Mesendoderm (in vitro differentiated cells): Measurements from ENCODE around the gene PGM3.

Source experiments
- DNase-seq: peaks from one replicate; pipeline ENCODE4 v3.0.0; 2013
- H2AK5ac ChIP-seq: 2 replicates; pipeline ENCODE4 v1.6.1; 2013; ENCODE audit warnings: low read length, inconsistent platforms
- H2BK120ac ChIP-seq: 2 replicates; pipeline ENCODE4 v1.6.1; 2013; ENCODE audit warnings: low read depth, mild to moderate bottlenecking, low read length, moderate library complexity, mixed read lengths
- H2BK15ac ChIP-seq: replicated peaks from 2 replicates; pipeline ENCODE4 v1.6.1; 2013; ENCODE audit warnings: low read depth, mild to moderate bottlenecking, moderate library complexity
- H2BK5ac ChIP-seq: 2 replicates; pipeline ENCODE4 v1.6.1; 2013; ENCODE audit warnings: low read length, inconsistent platforms
- H3K18ac ChIP-seq: 2 replicates; pipeline ENCODE4 v1.6.1; 2013; ENCODE audit warnings: mild to moderate bottlenecking, low read length, mixed read lengths
- H3K23ac ChIP-seq: one replicate; pipeline ENCODE4 v1.6.1; 2013; ENCODE audit warnings: low read length
- H3K27ac ChIP-seq: 2 replicates; pipeline ENCODE4 v1.5.1; 2013; ENCODE audit warnings: low read depth, mild to moderate bottlenecking, inconsistent platforms, low read length, moderate library complexity
- H3K27me3 ChIP-seq: 2 replicates; pipeline ENCODE4 v1.6.1; 2013; ENCODE audit warnings: low read length, control low read depth, mild to moderate bottlenecking, inconsistent platforms; ENCODE audit not compliant: insufficient read depth, poor library complexity
- H3K36me3 ChIP-seq: 2 replicates; pipeline ENCODE4 v1.6.1; 2013; ENCODE audit warnings: low read length, inconsistent platforms; ENCODE audit not compliant: control insufficient read depth, insufficient read depth
- H3K4ac ChIP-seq: one replicate; pipeline ENCODE4 v1.6.1; 2013; ENCODE audit warnings: low read depth, mild to moderate bottlenecking, low read length, moderate library complexity
- H3K4me1 ChIP-seq: 2 replicates; pipeline ENCODE4 v1.6.1; 2013; ENCODE audit warnings: low read depth, low read length, inconsistent platforms; ENCODE audit not compliant: control insufficient read depth
- H3K4me2 ChIP-seq: 2 replicates; pipeline ENCODE4 v1.6.1; 2013; ENCODE audit warnings: low read length
- H3K4me3 ChIP-seq: 2 replicates; pipeline ENCODE4 v1.5.1; 2013; ENCODE audit warnings: mild to moderate bottlenecking, low read length
- H3K56ac ChIP-seq: one replicate; pipeline ENCODE4 v1.6.1; 2013; ENCODE audit warnings: low read length
- H3K79me1 ChIP-seq: 2 replicates; pipeline ENCODE4 v1.6.1; 2013; ENCODE audit warnings: low read length, inconsistent platforms
- H3K79me2 ChIP-seq: 2 replicates; pipeline ENCODE4 v1.6.1; 2013; ENCODE audit warnings: mild to moderate bottlenecking, low read length; ENCODE audit not compliant: control insufficient read depth, insufficient read depth
- H3K9ac ChIP-seq: 2 replicates; pipeline ENCODE4 v1.6.1; 2013; ENCODE audit warnings: low read length, inconsistent platforms
- H4K5ac ChIP-seq: one replicate; pipeline ENCODE4 v1.6.1; 2013; ENCODE audit warnings: low read length
- H4K8ac ChIP-seq: one replicate; pipeline ENCODE4 v1.6.1; 2013; ENCODE audit warnings: low read depth, mild to moderate bottlenecking, control low read depth, low read length, moderate library complexity
- WGBS: extraction: QIAGEN DNeasy Blood & Tissue Kit; methylation state at CpG from one replicate; pipeline ENCODE4 v1.1.7; 2013; ENCODE audit warnings: low lambda C conversion rate, missing lambda C conversion rate; ENCODE audit not compliant: insufficient coverage; ENCODE audit errors: extremely low coverage; 5-methylcytosine and 5-hydroxymethylcytosine counted together

The PGM3 gene

GRCh38 chr6:83176246-83176645 is 16.8 kb downstream of the PGM3 start:
- H4K8ac ChIP-seq: no peak overlapping the region
- WGBS: no CpG with 5 or more reads among the region's 4 CpGs
- H3K4me3 ChIP-seq: no peak overlapping the region
- no peak overlapping the region for H2BK120ac ChIP-seq
- H3K4me1 ChIP-seq: no peaks in the 10 kb centered on the region
- H3K56ac ChIP-seq: no peak overlapping the region
- peaks cover 6% of the 10 kb centered on the region for H3K36me3 ChIP-seq
- H3K23ac ChIP-seq: no peak overlapping the region
- no peak overlapping the region for H3K9ac ChIP-seq
- H4K5ac ChIP-seq: no peak overlapping the region
- H3K27ac ChIP-seq: no peak overlapping the region
- no peak overlapping the region for H2BK5ac ChIP-seq
- no peak overlapping the region for H2AK5ac ChIP-seq
- DNase-seq: no peak
- H3K79me1 ChIP-seq: no peaks in the 10 kb centered on the region
- no peaks in the 10 kb centered on the region for H3K27me3 ChIP-seq
- H3K18ac ChIP-seq: no peak overlapping the region
- H3K4me2 ChIP-seq: no peak overlapping the region
- H3K4ac ChIP-seq: no peak overlapping the region
- no peak overlapping the region for H2BK15ac ChIP-seq
- no peaks in the 10 kb centered on the region for H3K79me2 ChIP-seq

- H3K27me3 ChIP-seq: no peaks in the 10 kb centered on the region
- H3K23ac ChIP-seq: no peak overlapping the region
- H2BK120ac ChIP-seq: no peak overlapping the region
- no peak overlapping the region for H4K8ac ChIP-seq
- H3K4me2 ChIP-seq: no peak overlapping the region
- no peaks in the 10 kb centered on the region for H3K79me2 ChIP-seq
- H2BK15ac ChIP-seq: no peak overlapping the region
- H3K4me3 ChIP-seq: no peak overlapping the region
- no peaks in the 10 kb centered on the region for H3K79me1 ChIP-seq
- H2BK5ac ChIP-seq: no peak overlapping the region
- H3K9ac ChIP-seq: no peak overlapping the region
- no peak overlapping the region for H3K4ac ChIP-seq
- no peak overlapping the region for H3K18ac ChIP-seq
- H3K36me3 ChIP-seq: peaks cover 14% of the 10 kb centered on the region
- no CpG with 5 or more reads among the region's 1 CpG for WGBS
- no peak overlapping the region for H2AK5ac ChIP-seq
- no peak overlapping the region for H4K5ac ChIP-seq
- H3K56ac ChIP-seq: no peak overlapping the region
- H3K27ac ChIP-seq: no peak overlapping the region
- H3K4me1 ChIP-seq: no peaks in the 10 kb centered on the region
- no peak for DNase-seq
Measured at GRCh38 chr6:83169511-83169910, 23.6 kb downstream of the PGM3 start.

GRCh38 chr6:83169106-83169505 is 24.0 kb downstream of the PGM3 start:
- Histone ChIP-seq H3K36me3 (peaks cover 14% of the 10 kb centered on the region), H3K9ac (no peak overlapping the region), H3K18ac (no peak overlapping the region), H3K79me2 (no peaks in the 10 kb centered on the region), H3K4ac (no peak overlapping the region), H2BK15ac (no peak overlapping the region), H2BK5ac (no peak overlapping the region), H3K4me1 (no peaks in the 10 kb centered on the region), H4K8ac (no peak overlapping the region), H3K27me3 (no peaks in the 10 kb centered on the region), H3K23ac (no peak overlapping the region), H3K56ac (no peak overlapping the region), H3K79me1 (no peaks in the 10 kb centered on the region), H3K4me2 (no peak overlapping the region), H3K27ac (no peak overlapping the region), H2BK120ac (no peak overlapping the region), H3K4me3 (no peak overlapping the region), H2AK5ac (no peak overlapping the region), H4K5ac (no peak overlapping the region)
- DNase-seq: no peak

- Histone ChIP-seq H3K79me1 (no peaks in the 10 kb centered on the region), H3K36me3 (peaks cover 14% of the 10 kb centered on the region), H2BK15ac (no peak overlapping the region), H3K23ac (no peak overlapping the region), H3K18ac (no peak overlapping the region), H3K4me2 (no peak overlapping the region), H3K4me3 (no peak overlapping the region), H3K4ac (no peak overlapping the region), H2BK120ac (no peak overlapping the region), H2AK5ac (no peak overlapping the region), H3K56ac (no peak overlapping the region), H4K5ac (no peak overlapping the region), H3K27me3 (no peaks in the 10 kb centered on the region), H3K79me2 (no peaks in the 10 kb centered on the region), H3K9ac (no peak overlapping the region), H3K27ac (no peak overlapping the region), H2BK5ac (no peak overlapping the region), H3K4me1 (no peaks in the 10 kb centered on the region), H4K8ac (no peak overlapping the region)
- no peak for DNase-seq
- WGBS: no CpG with 5 or more reads among the region's 1 CpG
Measured at GRCh38 chr6:83168556-83168955, 24.5 kb downstream of the PGM3 start.

- DNase-seq: no peak
- Histone ChIP-seq H3K4me3 (no peak overlapping the region), H3K4me2 (no peak overlapping the region), H3K4ac (no peak overlapping the region), H3K4me1 (no peaks in the 10 kb centered on the region), H3K79me1 (no peaks in the 10 kb centered on the region), H3K23ac (no peak overlapping the region), H2BK15ac (no peak overlapping the region), H3K9ac (no peak overlapping the region), H4K8ac (no peak overlapping the region), H3K27me3 (no peaks in the 10 kb centered on the region), H3K27ac (no peak overlapping the region), H2BK120ac (no peak overlapping the region), H3K36me3 (peaks cover 12% of the 10 kb centered on the region), H3K56ac (no peak overlapping the region), H3K79me2 (no peaks in the 10 kb centered on the region), H2AK5ac (no peak overlapping the region), H4K5ac (no peak overlapping the region), H3K18ac (no peak overlapping the region), H2BK5ac (no peak overlapping the region)
- WGBS: no CpG with 5 or more reads among the region's 5 CpGs
Measured at GRCh38 chr6:83167726-83168278, 25.3 kb downstream of the PGM3 start.

- Histone ChIP-seq H3K56ac (no peak overlapping the region), H3K4ac (no peak overlapping the region), H3K79me2 (no peaks in the 10 kb centered on the region), H3K9ac (no peak overlapping the region), H3K23ac (no peak overlapping the region), H3K79me1 (no peaks in the 10 kb centered on the region), H3K18ac (no peak overlapping the region), H4K8ac (no peak overlapping the region), H2BK15ac (no peak overlapping the region), H3K4me3 (no peak overlapping the region), H3K36me3 (no peaks in the 10 kb centered on the region), H3K27ac (no peak overlapping the region), H3K4me1 (no peaks in the 10 kb centered on the region), H3K4me2 (no peak overlapping the region), H2BK5ac (no peak overlapping the region), H3K27me3 (no peaks in the 10 kb centered on the region), H2BK120ac (no peak overlapping the region), H4K5ac (no peak overlapping the region), H2AK5ac (no peak overlapping the region)
- WGBS: no CpG with 5 or more reads among the region's 1 CpG
- DNase-seq: peak; percentile 3
Measured at GRCh38 chr6:83160167-83160566, 32.9 kb downstream of the PGM3 start.
